Measurements from ENCODE around the gene KRT7.
A peak's percentile ranks its signal among the peaks of the same experiment; 100 is the strongest.

The KRT7 gene

GRCh38 chr12:52244615-52244994 is 11.6 kb downstream of the KRT7 start:
- H3K4me3 ChIP-seq (ENCODE audit: low read length), result no peak overlapping the region
- peaks cover 15% of the 10 kb centered on the region for H3K27me3 ChIP-seq (ENCODE audit: control insufficient read depth, insufficient read depth, low read length)
- no peaks in the 10 kb centered on the region for H3K9me3 ChIP-seq (ENCODE audit: control insufficient read depth, low read depth, low read length)
- no peak overlapping the region for H3K27ac ChIP-seq (ENCODE audit: low read length)
- no peaks in the 10 kb centered on the region for H3K36me3 ChIP-seq (ENCODE audit: control insufficient read depth, low read depth, low read length)
- no peak overlapping the region for H3K9ac ChIP-seq (ENCODE audit: low read length)
- peaks cover 12% of the 10 kb centered on the region for H3K4me1 ChIP-seq (ENCODE audit: control insufficient read depth, low read depth, low read length)

GRCh38 chr12:52245259-52245961 is 12.4 kb downstream of the KRT7 start:
- Histone ChIP-seq H3K27ac (ENCODE audit: low read length) (no peak overlapping the region), H3K27me3 (ENCODE audit: control insufficient read depth, insufficient read depth, low read length) (peaks cover 23% of the 10 kb centered on the region), H3K4me1 (ENCODE audit: control insufficient read depth, low read depth, low read length) (peaks cover 12% of the 10 kb centered on the region), H3K9me3 (ENCODE audit: control insufficient read depth, low read depth, low read length) (no peaks in the 10 kb centered on the region), H3K9ac (ENCODE audit: low read length) (no peak overlapping the region), H3K36me3 (ENCODE audit: control insufficient read depth, low read depth, low read length) (no peaks in the 10 kb centered on the region), H3K4me3 (ENCODE audit: low read length) (no peak overlapping the region)

- Histone ChIP-seq H3K4me3 (ENCODE audit: low read length) (no peak overlapping the region), H3K9me3 (ENCODE audit: control insufficient read depth, low read depth, low read length) (no peaks in the 10 kb centered on the region), H3K9ac (ENCODE audit: low read length) (no peak overlapping the region), H3K27me3 (ENCODE audit: control insufficient read depth, insufficient read depth, low read length) (peaks cover 30% of the 10 kb centered on the region), H3K36me3 (ENCODE audit: control insufficient read depth, low read depth, low read length) (no peaks in the 10 kb centered on the region), H3K27ac (ENCODE audit: low read length) (no peak overlapping the region), H3K4me1 (ENCODE audit: control insufficient read depth, low read depth, low read length) (peaks cover 12% of the 10 kb centered on the region)
Observed at GRCh38 chr12:52245962-52246569, 13.0 kb downstream of the KRT7 start.

- no peak overlapping the region for H3K27ac ChIP-seq (ENCODE audit: low read length)
- H3K9ac ChIP-seq (ENCODE audit: low read length), result no peak overlapping the region
- H3K4me3 ChIP-seq (ENCODE audit: low read length), result no peak overlapping the region
- no peaks in the 10 kb centered on the region for H3K36me3 ChIP-seq (ENCODE audit: control insufficient read depth, low read depth, low read length)
- H3K27me3 ChIP-seq (ENCODE audit: control insufficient read depth, insufficient read depth, low read length), result peaks cover 39% of the 10 kb centered on the region
- H3K4me1 ChIP-seq (ENCODE audit: control insufficient read depth, low read depth, low read length), result peaks cover 12% of the 10 kb centered on the region
- H3K9me3 ChIP-seq (ENCODE audit: control insufficient read depth, low read depth, low read length), result no peaks in the 10 kb centered on the region
Observed at GRCh38 chr12:52246720-52247621, 13.9 kb downstream of the KRT7 start.

GRCh38 chr12:52247622-52248540 is 14.8 kb downstream of the KRT7 start:
- Histone ChIP-seq H3K27ac (ENCODE audit: low read length) (no peak overlapping the region), H3K4me3 (ENCODE audit: low read length) (no peak overlapping the region), H3K9ac (ENCODE audit: low read length) (no peak overlapping the region), H3K27me3 (ENCODE audit: control insufficient read depth, insufficient read depth, low read length) (peaks cover 39% of the 10 kb centered on the region), H3K36me3 (ENCODE audit: control insufficient read depth, low read depth, low read length) (no peaks in the 10 kb centered on the region), H3K4me1 (ENCODE audit: control insufficient read depth, low read depth, low read length) (peaks cover 12% of the 10 kb centered on the region), H3K9me3 (ENCODE audit: control insufficient read depth, low read depth, low read length) (no peaks in the 10 kb centered on the region)

GRCh38 chr12:52248541-52249461 is 15.8 kb downstream of the KRT7 start:
- H3K9ac ChIP-seq (ENCODE audit: low read length), result no peak overlapping the region
- H3K9me3 ChIP-seq (ENCODE audit: control insufficient read depth, low read depth, low read length), result no peaks in the 10 kb centered on the region
- H3K36me3 ChIP-seq (ENCODE audit: control insufficient read depth, low read depth, low read length), result no peaks in the 10 kb centered on the region
- H3K27me3 ChIP-seq (ENCODE audit: control insufficient read depth, insufficient read depth, low read length), result peaks cover 39% of the 10 kb centered on the region
- H3K4me1 ChIP-seq (ENCODE audit: control insufficient read depth, low read depth, low read length), result peaks cover 9% of the 10 kb centered on the region
- no peak overlapping the region for H3K4me3 ChIP-seq (ENCODE audit: low read length)
- H3K27ac ChIP-seq (ENCODE audit: low read length), result no peak overlapping the region

- no peak overlapping the region for H3K9ac ChIP-seq (ENCODE audit: low read length)
Observed at GRCh38 chr12:52249511-52250047, 16.5 kb downstream of the KRT7 start.

GRCh38 chr12:52250048-52250990 is 17.3 kb downstream of the KRT7 start:
- H3K27me3 ChIP-seq (ENCODE audit: control insufficient read depth, insufficient read depth, low read length), result peaks cover 44% of the 10 kb centered on the region
- no peak overlapping the region for H3K27ac ChIP-seq (ENCODE audit: low read length)

More at GRCh38 chr12:52249511-52250047, 16.5 kb downstream of the KRT7 start:
- H3K9me3 ChIP-seq (ENCODE audit: control insufficient read depth, low read depth, low read length), result no peaks in the 10 kb centered on the region
- peaks cover 39% of the 10 kb centered on the region for H3K27me3 ChIP-seq (ENCODE audit: control insufficient read depth, insufficient read depth, low read length)
- H3K4me1 ChIP-seq (ENCODE audit: control insufficient read depth, low read depth, low read length), result peaks cover 9% of the 10 kb centered on the region
- peak overlapping the region; percentile 34 for H3K4me3 ChIP-seq (ENCODE audit: low read length)
- H3K36me3 ChIP-seq (ENCODE audit: control insufficient read depth, low read depth, low read length), result no peaks in the 10 kb centered on the region
- H3K27ac ChIP-seq (ENCODE audit: low read length), result no peak overlapping the region

GRCh38 chr12:52251367-52252051 is 18.5 kb downstream of the KRT7 start:
- Histone ChIP-seq H3K9ac (ENCODE audit: low read length) (no peak overlapping the region), H3K4me3 (ENCODE audit: low read length) (no peak overlapping the region), H3K9me3 (ENCODE audit: control insufficient read depth, low read depth, low read length) (no peaks in the 10 kb centered on the region), H3K36me3 (ENCODE audit: control insufficient read depth, low read depth, low read length) (no peaks in the 10 kb centered on the region), H3K4me1 (ENCODE audit: control insufficient read depth, low read depth, low read length) (peaks cover 9% of the 10 kb centered on the region), H3K27ac (ENCODE audit: low read length) (no peak overlapping the region), H3K27me3 (ENCODE audit: control insufficient read depth, insufficient read depth, low read length) (peaks cover 56% of the 10 kb centered on the region)

More at GRCh38 chr12:52250048-52250990, 17.3 kb downstream of the KRT7 start:
- Histone ChIP-seq H3K4me1 (ENCODE audit: control insufficient read depth, low read depth, low read length) (peaks cover 9% of the 10 kb centered on the region), H3K9ac (ENCODE audit: low read length) (no peak overlapping the region), H3K9me3 (ENCODE audit: control insufficient read depth, low read depth, low read length) (no peaks in the 10 kb centered on the region), H3K4me3 (ENCODE audit: low read length) (peak overlapping the region; percentile 34), H3K36me3 (ENCODE audit: control insufficient read depth, low read depth, low read length) (no peaks in the 10 kb centered on the region)
